Ovary (tissue), 3 donors: ENCODE measurements around the gene SHD.
A peak's percentile ranks its signal among the peaks of the same experiment; 100 is the strongest.

Experiments
- EP300 ChIP-seq: sonication (generic); formaldehyde crosslinking; IDR thresholded peaks from one replicate; pipeline ENCODE4 v1.6.1; 2017; ENCODE audit warnings: antibody characterized with exemption
- TF ChIP-seq, protein P1 (sequence below), 3 donors: fragments of 450-650 bp in 2 of 3; fragments of 200-600 bp in 1 of 3; IDR thresholded peaks; one replicate each; pipeline versions ENCODE4 v1.5.1 to v1.8.0; 2016 to 2022; ENCODE audit warnings: antibody characterized with exemption in 3 of 3, mild to moderate bottlenecking in 1 of 3
- donor health status: DM: no; HTN: no; CAD: no.

DNA sequence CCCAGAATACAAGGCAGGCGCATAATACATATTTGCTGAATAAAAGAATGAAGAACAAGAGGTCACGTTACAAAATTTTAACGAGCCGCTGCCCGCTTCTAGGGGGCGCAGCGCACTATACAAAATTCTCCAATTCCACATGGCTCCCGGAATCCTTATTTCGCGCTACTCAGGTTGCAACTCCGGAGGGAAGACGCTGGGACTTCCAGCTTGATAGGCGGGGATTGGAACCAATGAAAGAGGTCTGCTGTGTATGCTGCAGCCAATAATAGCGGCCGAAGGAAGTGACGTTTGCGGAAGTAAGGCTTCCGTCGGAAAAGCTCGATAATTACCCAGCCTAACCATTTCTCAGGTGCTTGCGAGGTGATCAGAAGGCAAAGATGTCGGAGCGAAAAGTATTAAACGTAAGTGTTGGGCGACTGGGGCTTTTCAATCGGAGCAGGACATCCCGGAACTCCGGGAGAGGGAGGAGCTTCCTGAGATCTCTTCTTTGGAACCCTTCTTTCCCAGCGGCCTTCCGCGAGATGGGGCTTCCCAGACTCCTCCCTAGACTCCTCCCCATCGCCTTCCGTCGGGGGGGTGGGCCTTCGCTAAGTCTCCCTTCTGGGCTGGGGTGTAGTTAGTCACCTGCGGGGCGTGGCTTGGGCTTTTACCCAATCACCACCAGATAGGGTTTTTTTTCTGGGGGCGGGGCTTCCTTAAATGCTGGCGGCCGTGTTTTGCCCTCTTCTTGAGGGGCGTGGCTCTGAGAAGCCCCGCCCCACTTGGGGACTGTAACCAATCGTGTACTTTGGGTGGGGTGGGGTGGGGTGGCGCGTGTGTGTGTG, 32.1 kb upstream of the SHD start, which contains the start of gene YJU2:
- TF ChIP-seq, protein P1, sequence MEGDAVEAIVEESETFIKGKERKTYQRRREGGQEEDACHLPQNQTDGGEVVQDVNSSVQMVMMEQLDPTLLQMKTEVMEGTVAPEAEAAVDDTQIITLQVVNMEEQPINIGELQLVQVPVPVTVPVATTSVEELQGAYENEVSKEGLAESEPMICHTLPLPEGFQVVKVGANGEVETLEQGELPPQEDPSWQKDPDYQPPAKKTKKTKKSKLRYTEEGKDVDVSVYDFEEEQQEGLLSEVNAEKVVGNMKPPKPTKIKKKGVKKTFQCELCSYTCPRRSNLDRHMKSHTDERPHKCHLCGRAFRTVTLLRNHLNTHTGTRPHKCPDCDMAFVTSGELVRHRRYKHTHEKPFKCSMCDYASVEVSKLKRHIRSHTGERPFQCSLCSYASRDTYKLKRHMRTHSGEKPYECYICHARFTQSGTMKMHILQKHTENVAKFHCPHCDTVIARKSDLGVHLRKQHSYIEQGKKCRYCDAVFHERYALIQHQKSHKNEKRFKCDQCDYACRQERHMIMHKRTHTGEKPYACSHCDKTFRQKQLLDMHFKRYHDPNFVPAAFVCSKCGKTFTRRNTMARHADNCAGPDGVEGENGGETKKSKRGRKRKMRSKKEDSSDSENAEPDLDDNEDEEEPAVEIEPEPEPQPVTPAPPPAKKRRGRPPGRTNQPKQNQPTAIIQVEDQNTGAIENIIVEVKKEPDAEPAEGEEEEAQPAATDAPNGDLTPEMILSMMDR (IDR thresholded peaks at IDR 0.05), result peak; percentile 31 to 65 (median 59)
- no peak for TF ChIP-seq EP300
